HepG2 (cell line): ENCODE data around the gene HNRNPUL1. TPM values are rescaled to one million over a fixed set of nuclear protein-coding genes. Genes with fewer than 3 reads are reported as not detected.

Experiments
- ATAC-seq: fragments of 200-7000 bp; cut with Tn5 transposase; 3 replicates; pipeline ENCODE4 v1.9.1; 2020; ENCODE audit warnings: mild to moderate bottlenecking, moderate library complexity
- BruUV-seq: library from RNA; stranded (reverse); fragments of 400-500 nt; replicated peaks from 2 replicates; lab custom pipeline; 2021; lab: Mats Ljungman, UMichigan
- CTCF ChIA-PET: fragments of 300-600 bp; formaldehyde crosslinking; extraction: SDS; loops from one replicate; lab custom pipeline; 2021; ENCODE audit warnings: low total read pairs, inconsistent platforms, low intra/inter-chr PET ratio; lab: Yijun Ruan, JAX
- POLR2A ChIA-PET: fragments of 350-600 bp; sonication (Branson Sonifier 250); formaldehyde crosslinking; loops from one replicate; lab custom pipeline; 2020; ENCODE audit warnings: antibody characterized with exemption, inconsistent platforms; lab: Yijun Ruan, JAX
- DNase-seq: peaks from one replicate; pipeline ENCODE4 v3.0.0-alpha.2; 2015; ENCODE audit warnings: low spot score
- FAIRE-seq: peaks from 3 replicates; lab custom pipeline; 2011; peaks lifted over from hg19 to GRCh38; lab: Jason Lieb, UNC
- H2AFZ ChIP-seq: one replicate; pipeline ENCODE4 v1.6.1; 2011; ENCODE audit warnings: low read length, inconsistent platforms
- H3K27ac ChIP-seq: fragments of 300-600 bp; 3 replicates; pipeline ENCODE4 v1.8.0; 2011; ENCODE audit warnings: mixed run types, mild to moderate bottlenecking, mixed read lengths, low read length, inconsistent platforms; ENCODE audit not compliant: insufficient read depth; ENCODE audit errors: extremely low read length
- H3K27me3 ChIP-seq, 2 experiments: fragments of 200-600 bp in 1 of 2; 2 replicates in 1 of 2; 3 replicates in 1 of 2; pipeline versions ENCODE4 v1.6.0 to v1.8.0; 2011; ENCODE audit warnings: low read length in 2 of 2, mild to moderate bottlenecking in 2 of 2, moderate library complexity in 2 of 2, inconsistent platforms in 1 of 2; ENCODE audit not compliant: insufficient read depth in 2 of 2, control insufficient read depth in 1 of 2
- H3K36me3 ChIP-seq, 2 experiments: fragments of 200-600 bp in 1 of 2; replicated peaks in 1 of 2; 2 replicates in 1 of 2; 3 replicates in 1 of 2; pipeline versions ENCODE4 v1.5.1 to v1.8.0; 2011; ENCODE audit warnings: low read length in 2 of 2, inconsistent platforms in 1 of 2; ENCODE audit not compliant: insufficient read depth in 2 of 2, control insufficient read depth in 1 of 2
- H3K4me1 ChIP-seq: 2 replicates; pipeline ENCODE4 v1.5.1; 2012; ENCODE audit warnings: low read length, inconsistent platforms; ENCODE audit not compliant: insufficient read depth
- H3K4me2 ChIP-seq: 2 replicates; pipeline ENCODE4 v1.6.0; 2011; ENCODE audit warnings: low read depth, low read length, inconsistent platforms
- H3K4me3 ChIP-seq, 3 experiments: fragments of 200-600 bp in 1 of 3; sonication (generic), shearing (Covaris generic) in 1 of 3; replicated peaks in 1 of 3; 2 replicates each; pipeline ENCODE4 v1.5.1; 2011 to 2016; ENCODE audit warnings: low read length in 3 of 3, inconsistent platforms in 2 of 3, low read depth in 2 of 3, mild to moderate bottlenecking in 2 of 3, control low read depth in 1 of 3, mixed read lengths in 1 of 3; ENCODE audit not compliant: insufficient read depth in 1 of 3
- H3K79me2 ChIP-seq: one replicate; pipeline ENCODE4 v1.6.1; 2011; ENCODE audit warnings: low read length, inconsistent platforms; ENCODE audit not compliant: insufficient read depth
- H3K9ac ChIP-seq: 2 replicates; pipeline ENCODE4 v1.6.0; 2011; ENCODE audit warnings: mild to moderate bottlenecking, low read depth, low read length, inconsistent platforms; ENCODE audit not compliant: insufficient read depth
- H3K9me3 ChIP-seq: 2 replicates; pipeline ENCODE4 v1.5.1; 2012; ENCODE audit warnings: mild to moderate bottlenecking, low read length
- H4K20me1 ChIP-seq: 2 replicates; pipeline ENCODE4 v1.6.0; 2011; ENCODE audit warnings: inconsistent platforms, mild to moderate bottlenecking, low read length, moderate library complexity; ENCODE audit not compliant: insufficient read depth
- HNRNPL ChIP-seq: fragments of 200-400 bp; formaldehyde crosslinking; IDR thresholded peaks from 2 replicates; pipeline ENCODE4 v1.6.1; 2017; ENCODE audit warnings: mild to moderate bottlenecking, low read depth, low read length
- KDM1A ChIP-seq: IDR thresholded peaks from 2 replicates; pipeline ENCODE4 v1.6.1; 2016; ENCODE audit warnings: missing compliant biosample characterization
- RFX1 ChIP-seq: fragments of 450-650 bp; IDR thresholded peaks from 2 replicates; pipeline ENCODE4 v1.6.1; 2017
- RFXAP ChIP-seq: sonication (generic); formaldehyde crosslinking; IDR thresholded peaks from 2 replicates; pipeline ENCODE4 v1.4.0; 2020; ENCODE audit warnings: missing genetic modification reagents, borderline replicate concordance
- RORA ChIP-seq: sonication (generic); formaldehyde crosslinking; IDR thresholded peaks from 2 replicates; pipeline ENCODE4 v1.5.0; 2020; ENCODE audit warnings: mild to moderate bottlenecking, missing genetic modification reagents, moderate library complexity
- SNAPC2 ChIP-seq: sonication (generic); formaldehyde crosslinking; IDR thresholded peaks from 2 replicates; pipeline ENCODE4 v1.8.1; 2022; ENCODE audit warnings: mild to moderate bottlenecking, missing genetic modification reagents
- SSRP1 ChIP-seq: IDR thresholded peaks from 2 replicates; pipeline ENCODE4 v1.6.1; 2016; ENCODE audit warnings: control low read depth
- STAG1 ChIP-seq: sonication (generic); formaldehyde crosslinking; IDR thresholded peaks from 2 replicates; pipeline ENCODE4 v1.4.0; 2020; ENCODE audit warnings: missing genetic modification reagents
- THAP8 ChIP-seq: sonication (generic); formaldehyde crosslinking; IDR thresholded peaks from 2 replicates; pipeline ENCODE4 v1.5.1; 2020; ENCODE audit warnings: missing genetic modification reagents, mild to moderate bottlenecking, borderline replicate concordance
- ZBTB14 ChIP-seq: sonication (generic); formaldehyde crosslinking; IDR thresholded peaks from 2 replicates; pipeline ENCODE4 v1.4.0; 2020; ENCODE audit warnings: missing genetic modification reagents
- ZFP36 ChIP-seq: fragments of 150-350 bp; IDR thresholded peaks from 2 replicates; pipeline ENCODE4 v1.6.1; 2018; ENCODE audit warnings: borderline replicate concordance, low read length, low read depth; ENCODE audit not compliant: partially characterized antibody
- ZNF530 ChIP-seq: sonication (generic); formaldehyde crosslinking; IDR thresholded peaks from 2 replicates; pipeline ENCODE4 v1.5.0; 2020; ENCODE audit warnings: low read depth, mild to moderate bottlenecking, missing genetic modification reagents
- ZXDC ChIP-seq: sonication (generic); formaldehyde crosslinking; IDR thresholded peaks from 2 replicates; pipeline ENCODE4 v1.5.0; 2020; ENCODE audit warnings: mild to moderate bottlenecking, missing genetic modification reagents
- WGBS: methylation state at CpG from one replicate; pipeline ENCODE4 v1.1.6; 2017; ENCODE audit warnings: low lambda C conversion rate; 5-methylcytosine and 5-hydroxymethylcytosine counted together
- in situ Hi-C: cut with HindIII; loops from 2 replicates; pipeline ENCODE4 v1.10.0; 2017; ENCODE audit warnings: low pct_unique_long_range_greater_than_20kb; ENCODE audit not compliant: extremely low pct_ligation_motif_present
- intact Hi-C: fragments of 100-400 bp; cut with micrococcal nuclease; formaldehyde crosslinking; loops from one replicate; pipeline ENCODE4 v1.10.0; 2022; ENCODE audit not compliant: unreplicated experiment
- polyA plus RNA-seq, 8 experiments: library from polyadenylated mRNA; depleted of rRNA in 3 of 8; stranded (reverse) in 7 of 8; unstranded in 1 of 8; fragments of >200 nt; fragmentation: Illumina TruSeq in 4 of 8; extraction: Trizol in 4 of 8; gene quantifications; 2 replicates each; pipeline versions ENCODE4 v1.2.1 to v1.2.3, GENCODE V29; 2011 to 2016; ENCODE audit warnings: low read depth in 4 of 8, missing spikeins in 1 of 8, mixed read lengths in 1 of 8; ENCODE audit not compliant: insufficient read depth in 1 of 8
- total RNA-seq, 5 experiments: library from RNA; depleted of rRNA; stranded (reverse); fragments of >200 nt; fragmentation: Illumina TruSeq; extraction: Trizol; gene quantifications; 2 replicates each; pipeline ENCODE4 v1.2.3, GENCODE V29; 2016; ENCODE audit warnings: low read depth in 1 of 5

HNRNPUL1 gene
- total and polyA plus RNA-seq, 2 of the 13 experiments (the other 11 are each of a cell fraction or from before 2014, with no cell fraction given): 30.9 to 81.7 TPM

GRCh38 chr19:41353466-41354342 lies 89.5 kb downstream of the HNRNPUL1 start, which contains the start of gene TGFB1 (continued):
- TF ChIP-seq ZXDC (0 out of 2 replicates have a peak, but pooled peaks have one; percentile 21), SNAPC2 (CRISPR knock-in tag) (no peak), STAG1 (CRISPR knock-in tag) (peak; percentile 50), RORA (CRISPR knock-in tag) (no peak)
- TF ChIP-seq, all 625 proteins: peak for 101

- intact Hi-C loops (no loop called here), in situ Hi-C loops (loop anchor here (5.0 kb wide), 1 partner anchor 42 kb away; the partner anchor contains the start of gene CCDC97)
- Histone ChIP-seq H3K9me3 (no peaks in the 10 kb centered on the region), H3K4me2 (peak overlapping the region; percentile 77), H3K36me3 (no peaks in the 10 kb centered on the region), H3K27me3 (no peaks in the 10 kb centered on the region; a peak in 2 of 5 replicates), H3K4me3 (peak overlapping the region; percentile 27 to 95 (median 95); a peak in 5 of 6 replicates), H4K20me1 (peaks cover 12% of the 10 kb centered on the region; the same call in 1 of the 2 replicates), H3K27ac (no peak overlapping the region), H2AFZ (no peak overlapping the region), H3K9ac (peak overlapping the region; percentile 66), H3K79me2 (peaks cover 29% of the 10 kb centered on the region), H3K4me1 (peaks cover 27% of the 10 kb centered on the region)
- no peak for ATAC-seq
- 95% methylated on average over 14 of the region's 23 CpGs for WGBS
- no peak for DNase-seq
- BruUV-seq: TSS peak; percentile 38
- CTCF ChIA-PET: interaction anchor here (2.3 kb wide), 1 partner anchor 33 kb away, joined by 12 read pairs; no protein-coding TSS in a partner anchor
- POLR2A ChIA-PET: interaction anchor here (2.3 to 2.4 kb wide), 2 partner anchors 9 to 32 kb away, joined by 7 to 13 read pairs; partner anchors contain the start of gene B9D2
- no peak for FAIRE-seq
- TF ChIP-seq HNRNPL (no peak), RFXAP (CRISPR knock-in tag) (no peak), KDM1A (CRISPR knock-in tag) (no peak), ZBTB14 (CRISPR knock-in tag) (no peak), RFX1 (no peak), THAP8 (no peak), SSRP1 (no peak), ZFP36 (no peak), ZXDC (no peak), ZNF530 (CRISPR knock-in tag) (no peak)
These were observed 90.3 kb downstream of the HNRNPUL1 start for GRCh38 chr19:41354343-41354953.
